22Rv1 (cell line): ENCODE results near the gene SIGLEC12.

Experiments used
- ZFX ChIP-seq: fragments of 450-650 bp; IDR thresholded peaks from 2 replicates; pipeline ENCODE4 v1.6.1; 2017; ENCODE audit warnings: antibody characterized with exemption, borderline replicate concordance
- TF ChIP-seq, protein P1 (sequence below): fragments of 450-650 bp; IDR thresholded peaks from 2 replicates; pipeline ENCODE4 v1.5.1; 2017; ENCODE audit warnings: mild to moderate bottlenecking

DNA sequence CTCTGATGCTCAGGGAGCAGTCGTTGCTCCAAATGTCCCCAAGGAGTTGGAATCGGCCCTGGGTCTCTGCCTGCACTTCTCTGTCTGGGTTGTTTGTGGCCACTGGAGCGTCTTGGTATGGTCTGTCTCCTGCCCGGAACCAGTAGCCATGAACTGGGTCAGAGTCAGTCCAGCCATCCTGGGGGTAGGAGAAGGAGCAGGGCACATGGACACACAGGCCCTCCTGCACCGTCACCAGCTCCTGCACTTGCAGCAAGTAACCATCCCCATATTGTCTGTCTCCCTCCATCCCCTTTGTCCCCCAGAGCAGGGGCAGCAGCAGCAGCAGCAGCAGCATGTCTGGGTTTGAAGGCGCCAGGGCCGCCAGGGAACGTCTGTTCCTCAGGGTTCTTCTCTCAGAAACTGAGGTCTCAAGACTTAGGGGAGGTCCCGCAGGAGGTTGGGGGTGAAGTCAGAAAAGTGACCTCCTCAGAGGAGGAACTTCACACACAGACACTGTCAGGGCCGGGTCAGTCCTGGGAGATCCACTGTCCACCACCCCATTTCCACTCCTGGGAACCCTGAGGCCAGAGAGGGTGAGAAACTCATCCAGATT, 43.5 kb downstream of the SIGLEC12 start, which contains the start of gene SIGLEC8:
- TF ChIP-seq, protein P1, sequence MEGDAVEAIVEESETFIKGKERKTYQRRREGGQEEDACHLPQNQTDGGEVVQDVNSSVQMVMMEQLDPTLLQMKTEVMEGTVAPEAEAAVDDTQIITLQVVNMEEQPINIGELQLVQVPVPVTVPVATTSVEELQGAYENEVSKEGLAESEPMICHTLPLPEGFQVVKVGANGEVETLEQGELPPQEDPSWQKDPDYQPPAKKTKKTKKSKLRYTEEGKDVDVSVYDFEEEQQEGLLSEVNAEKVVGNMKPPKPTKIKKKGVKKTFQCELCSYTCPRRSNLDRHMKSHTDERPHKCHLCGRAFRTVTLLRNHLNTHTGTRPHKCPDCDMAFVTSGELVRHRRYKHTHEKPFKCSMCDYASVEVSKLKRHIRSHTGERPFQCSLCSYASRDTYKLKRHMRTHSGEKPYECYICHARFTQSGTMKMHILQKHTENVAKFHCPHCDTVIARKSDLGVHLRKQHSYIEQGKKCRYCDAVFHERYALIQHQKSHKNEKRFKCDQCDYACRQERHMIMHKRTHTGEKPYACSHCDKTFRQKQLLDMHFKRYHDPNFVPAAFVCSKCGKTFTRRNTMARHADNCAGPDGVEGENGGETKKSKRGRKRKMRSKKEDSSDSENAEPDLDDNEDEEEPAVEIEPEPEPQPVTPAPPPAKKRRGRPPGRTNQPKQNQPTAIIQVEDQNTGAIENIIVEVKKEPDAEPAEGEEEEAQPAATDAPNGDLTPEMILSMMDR = no peak
- no peak for TF ChIP-seq ZFX
